Spleen (tissue), 11 donors: ENCODE data around the gene LSM2. TPM values are rescaled to one million over a fixed set of nuclear protein-coding genes. Genes with fewer than 3 reads are reported as not detected.
"Not testable (repeated sequence)": the region's sequence is repeated elsewhere in the genome, so short reads cannot be mapped to it uniquely, and the experiment has no call there.

ENCODE experiments used
- DNase-seq: peaks from one replicate; pipeline ENCODE4 v3.0.0-alpha.2; 2020
- H3K27ac ChIP-seq, 8 donors: fragments of 200-600 bp; sonication (generic) in 7 of 8; 1 replicate in 4 of 8; 2 replicates in 4 of 8; pipeline versions ENCODE4 v1.5.0 to v1.8.0; 2016 to 2021; ENCODE audit warnings: inconsistent platforms in 4 of 8, mild to moderate bottlenecking in 4 of 8, moderate library complexity in 1 of 8
- H3K27me3 ChIP-seq, 7 donors: fragments of 200-600 bp; sonication (generic) in 6 of 7; replicated peaks in 1 of 7; 1 replicate in 4 of 7; 2 replicates in 3 of 7; pipeline versions ENCODE4 v1.5.0 to v1.8.0; 2016 to 2021; ENCODE audit warnings: inconsistent platforms in 3 of 7, mild to moderate bottlenecking in 1 of 7
- H3K36me3 ChIP-seq, 6 donors: fragments of 200-600 bp; sonication (generic) in 5 of 6; 1 replicate in 4 of 6; 2 replicates in 2 of 6; pipeline versions ENCODE4 v1.5.0 to v1.8.0; 2016 to 2021; ENCODE audit warnings: inconsistent platforms in 2 of 6
- H3K4me1 ChIP-seq, 6 donors: fragments of 200-600 bp; sonication (generic) in 5 of 6; 1 replicate in 3 of 6; 2 replicates in 3 of 6; pipeline versions ENCODE4 v1.5.0 to v1.8.0; 2016 to 2021; ENCODE audit warnings: inconsistent platforms in 3 of 6
- H3K4me3 ChIP-seq, 8 donors: fragments of 200-600 bp; sonication (generic) in 7 of 8; 1 replicate in 4 of 8; 2 replicates in 4 of 8; pipeline versions ENCODE4 v1.5.0 to v1.8.0; 2016 to 2021; ENCODE audit warnings: inconsistent platforms in 4 of 8, mild to moderate bottlenecking in 4 of 8, moderate library complexity in 2 of 8
- H3K9me3 ChIP-seq, 8 donors: fragments of 200-600 bp; sonication (generic) in 7 of 8; 1 replicate in 4 of 8; 2 replicates in 4 of 8; pipeline versions ENCODE4 v1.5.0 to v1.8.0; 2016 to 2021; ENCODE audit warnings: inconsistent platforms in 4 of 8
- CTCF ChIP-seq, 11 experiments: fragments of 200-600 bp in 7 of 11; fragments of 450-650 bp in 4 of 11; sonication (generic) in 4 of 11; IDR thresholded peaks in 8 of 11; conservative IDR thresholded peaks in 3 of 11; 1 replicate in 7 of 11; 2 replicates in 4 of 11; pipeline versions ENCODE4 v1.4.0 to v1.8.0; 2016 to 2021; ENCODE audit warnings: antibody characterized with exemption in 11 of 11, inconsistent platforms in 4 of 11, mild to moderate bottlenecking in 1 of 11
- POLR2A ChIP-seq, 3 donors: fragments of 450-650 bp; IDR thresholded peaks; one replicate each; pipeline ENCODE4 v1.5.1; 2017; ENCODE audit warnings: antibody characterized with exemption in 3 of 3, mild to moderate bottlenecking in 1 of 3
- POLR2AphosphoS5 ChIP-seq, 3 donors: sonication (generic); formaldehyde crosslinking; IDR thresholded peaks; one replicate each; pipeline ENCODE4 v1.5.1; 2017; ENCODE audit warnings: antibody characterized with exemption in 3 of 3
- WGBS, 5 donors: extraction: QIAGEN DNeasy Blood & Tissue Kit in 3 of 5; methylation state at CpG; one replicate each; pipeline versions ENCODE4 v1.1.5 to v1.1.7; 2013 to 2018; 5-methylcytosine and 5-hydroxymethylcytosine counted together
- intact Hi-C: fragments of 100-400 bp; cut with DNase I; formaldehyde crosslinking; loops from one replicate; pipeline ENCODE4 v1.15.0; 2023; ENCODE audit warnings: low total_unique reads
- polyA plus RNA-seq, 3 donors: library from polyadenylated mRNA; stranded (reverse); fragments of 200-250 nt; gene quantifications; one replicate each; pipeline ENCODE4 v1.2.1, GENCODE V29; 2013
- total RNA-seq, 7 donors: library from RNA; depleted of rRNA in 3 of 7; stranded (reverse); fragments of >200 nt in 3 of 7; fragmentation: NEBNext Ultra II Directional in 4 of 7; extraction: Animal tissue kit (Norgen Biotek cat#: 25700) in 4 of 7; gene quantifications; one replicate each; pipeline versions ENCODE4 v1.1.0 to v1.2.1, GENCODE V29; 2016 to 2021
- donor health status: healthy with polysubstance abuse.
- donor health status: DM: no; HTN: no; CAD: no; lungs with moderate emphysema.
- donor health status: DM: no; HTN: no; CAD: no.
- donor health status: Bipolar disorder and iron deficiency.
- donor health status: healthy.
- donor health status: DM: no; HTN: no; CAD: no.
- donor health status: DM: yes; HTN: yes; CAD: no.

Gene LSM2
- total and polyA plus RNA-seq, 10 donors: 35.9 to 98.9 (median 51.6) TPM

GRCh38 chr6:31847276-31847978 lies 40.7 kb upstream of the LSM2 start:
- H3K27me3 ChIP-seq: no peaks in the 10 kb centered on the region
- no peak for DNase-seq
- no peaks in the 10 kb centered on the region for H3K4me1 ChIP-seq
- H3K9me3 ChIP-seq: no peaks in the 10 kb centered on the region
- H3K27ac ChIP-seq: no peak overlapping the region
- H3K4me3 ChIP-seq: no peak overlapping the region
- 82 to 100% (median 94%) methylated on average over 2 of the region's 2 CpGs for WGBS, 5 donors
- TF ChIP-seq POLR2A (IDR thresholded peaks at IDR 0.05) (no peak), CTCF (IDR thresholded peaks at IDR 0.05 in 8 of 11, conservative IDR thresholded peaks at IDR 0.05 in 3 of 11) (no peak), POLR2AphosphoS5 (IDR thresholded peaks at IDR 0.05) (no peak)
- H3K36me3 ChIP-seq: peaks cover 0 to 37% (median 0%) of the 10 kb centered on the region in 6 donors
- intact Hi-C loops: no loop called here

- peaks cover 0 to 66% (median 22%) of the 10 kb centered on the region in 6 donors for H3K36me3 ChIP-seq
- no peaks in the 10 kb centered on the region for H3K27me3 ChIP-seq
- no peak overlapping the region for H3K27ac ChIP-seq
- no peaks in the 10 kb centered on the region for H3K9me3 ChIP-seq
- no peak for DNase-seq
- intact Hi-C loops: no loop called here
- H3K4me3 ChIP-seq: no peak overlapping the region
- no peak for TF ChIP-seq POLR2A (IDR thresholded peaks at IDR 0.05)
- no peak for TF ChIP-seq POLR2AphosphoS5 (IDR thresholded peaks at IDR 0.05)
- TF ChIP-seq CTCF (IDR thresholded peaks at IDR 0.05 in 8 of 11, conservative IDR thresholded peaks at IDR 0.05 in 3 of 11): no peak
- H3K4me1 ChIP-seq: peaks cover 0 to 4% (median under 1%) of the 10 kb centered on the region in 6 donors
- WGBS, 5 donors: 82 to 95% (median 92%) methylated on average over 3 of the region's 3 CpGs
Measured at GRCh38 chr6:31844507-31844906, 37.7 kb upstream of the LSM2 start.

GRCh38 chr6:31842053-31842452 lies 35.3 kb upstream of the LSM2 start:
- H3K27me3 ChIP-seq: no peaks in the 10 kb centered on the region
- 90 to 96% (median 92%) methylated on average over 9 of the region's 9 CpGs for WGBS, 5 donors
- intact Hi-C loops: no loop called here
- DNase-seq: peak; percentile 18
- H3K9me3 ChIP-seq: no peaks in the 10 kb centered on the region
- H3K4me3 ChIP-seq: no peak overlapping the region
- TF ChIP-seq POLR2AphosphoS5 (IDR thresholded peaks at IDR 0.05): no peak
- peaks cover 0 to 90% (median 46%) of the 10 kb centered on the region in 6 donors for H3K36me3 ChIP-seq
- peaks cover 14 to 29% (median 24%) of the 10 kb centered on the region in 6 donors for H3K4me1 ChIP-seq
- no peak overlapping the region for H3K27ac ChIP-seq

GRCh38 chr6:31839779-31840126 lies 33.0 kb upstream of the LSM2 start:
- H3K4me3 ChIP-seq, H3K27me3 ChIP-seq, H3K27ac ChIP-seq, intact Hi-C loops, H3K9me3 ChIP-seq: not testable (repeated sequence)
- 86 to 92% (median 88%) methylated on average over 8 of the region's 8 CpGs for WGBS, 5 donors
- peak; percentile 13 for DNase-seq
- Histone ChIP-seq H3K4me1 (peaks cover 26 to 48% (median 44%) of the 10 kb centered on the region in 6 donors), H3K36me3 (peaks cover 0 to 88% (median 47%) of the 10 kb centered on the region in 6 donors)

- peaks cover 0 to 80% (median 47%) of the 10 kb centered on the region in 6 donors for H3K36me3 ChIP-seq
Measured at GRCh38 chr6:31838968-31839367, 32.2 kb upstream of the LSM2 start.

GRCh38 chr6:31838114-31838553 lies 31.4 kb upstream of the LSM2 start:
- peak; percentile 20 for DNase-seq
- peak overlapping the region in 5 of 8 donors; percentile 9 to 90 (median 79) for H3K4me3 ChIP-seq
- H3K9me3 ChIP-seq, H3K27me3 ChIP-seq, intact Hi-C loops: not testable (repeated sequence)
- WGBS, 5 donors: 75 to 88% (median 77%) methylated on average over 9 of the region's 9 CpGs
- peak overlapping the region in 4 of 8 donors; percentile 94 to 97 (median 95) for H3K27ac ChIP-seq
- H3K4me1 ChIP-seq: peaks cover 34 to 59% (median 55%) of the 10 kb centered on the region in 6 donors
- H3K36me3 ChIP-seq: peaks cover 0 to 72% (median 47%) of the 10 kb centered on the region in 6 donors

More at GRCh38 chr6:31838968-31839367, 32.2 kb upstream of the LSM2 start:
- H3K27ac ChIP-seq: no peak overlapping the region
- peaks cover 28 to 51% (median 47%) of the 10 kb centered on the region in 6 donors for H3K4me1 ChIP-seq
- H3K4me3 ChIP-seq: no peak overlapping the region
- no peaks in the 10 kb centered on the region for H3K27me3 ChIP-seq
- DNase-seq: no peak
- TF ChIP-seq CTCF (IDR thresholded peaks at IDR 0.05 in 8 of 11, conservative IDR thresholded peaks at IDR 0.05 in 3 of 11) (no peak), POLR2A (IDR thresholded peaks at IDR 0.05) (no peak)
- WGBS, 5 donors: 89 to 98% (median 92%) methylated on average over 3 of the region's 3 CpGs
- no peaks in the 10 kb centered on the region for H3K9me3 ChIP-seq
- intact Hi-C loops: no loop called here
